CD4-positive, alpha-beta T cell treated with Interleukin-6 at 100 ng/mL for 8 hours (primary cell): ENCODE results near the gene LARGE2.

ENCODE experiments used
- DNase-seq: peaks from one replicate; pipeline ENCODE4 v3.0.0-alpha.2; 2020; ENCODE audit warnings: mixed read lengths, low spot score

Gene LARGE2

GRCh38 chr11:45930031-45930794, 7.8 kb downstream of the LARGE2 start:
- DNase-seq: peak; percentile 56

DNA sequence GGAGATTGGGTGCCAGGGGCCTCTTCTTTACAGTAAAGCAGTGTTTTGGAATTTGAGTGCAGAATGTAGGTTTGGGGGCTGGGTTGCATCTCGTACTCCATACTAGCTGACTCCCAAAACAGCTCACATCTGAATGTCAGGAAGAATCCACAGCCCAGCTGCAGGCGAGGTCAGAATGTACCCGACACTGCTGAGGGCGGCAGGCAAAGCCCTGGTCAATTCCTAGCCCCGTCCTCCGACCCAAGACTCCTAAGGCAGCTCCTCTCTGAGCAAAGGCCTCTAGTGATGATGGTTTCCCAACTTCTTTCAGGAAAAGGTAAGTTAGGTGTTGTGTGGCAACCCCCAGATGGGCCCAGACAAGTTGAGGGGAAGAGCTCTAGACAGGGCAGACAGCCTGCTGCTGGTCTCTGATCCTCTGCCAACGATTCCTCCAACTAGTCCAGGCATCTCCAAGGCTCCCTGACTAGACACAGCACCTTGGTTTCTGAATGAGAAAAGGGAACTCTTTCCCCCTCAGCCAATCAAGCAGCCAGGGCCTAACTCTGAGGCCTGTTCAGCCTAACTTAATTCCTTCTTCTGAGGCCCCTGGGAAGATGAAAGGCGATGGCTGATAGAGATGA, 8.6 kb downstream of the LARGE2 start:
- no peak for DNase-seq

GRCh38 chr11:45931739-45932138, 9.3 kb downstream of the LARGE2 start:
- DNase-seq: no peak

DNA sequence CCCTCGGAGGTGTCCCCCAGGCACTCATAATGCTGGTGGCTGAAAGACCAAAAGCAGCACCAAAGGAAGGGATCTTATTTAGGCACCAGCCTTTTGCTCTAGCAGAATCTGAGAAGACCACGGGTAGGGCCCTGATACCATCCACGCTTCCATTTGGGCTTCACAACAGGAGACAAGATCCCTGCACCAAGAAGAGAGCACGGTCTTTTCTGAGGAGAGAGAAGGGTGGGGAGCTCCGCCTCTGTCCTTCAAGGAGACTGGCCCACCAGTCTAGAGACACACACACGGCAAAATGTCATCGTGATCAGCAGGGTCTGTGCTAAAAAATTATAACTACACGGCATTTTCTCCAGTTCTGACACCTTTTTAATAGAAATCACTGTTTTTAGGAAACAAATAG, 9.8 kb downstream of the LARGE2 start:
- DNase-seq: no peak

DNA sequence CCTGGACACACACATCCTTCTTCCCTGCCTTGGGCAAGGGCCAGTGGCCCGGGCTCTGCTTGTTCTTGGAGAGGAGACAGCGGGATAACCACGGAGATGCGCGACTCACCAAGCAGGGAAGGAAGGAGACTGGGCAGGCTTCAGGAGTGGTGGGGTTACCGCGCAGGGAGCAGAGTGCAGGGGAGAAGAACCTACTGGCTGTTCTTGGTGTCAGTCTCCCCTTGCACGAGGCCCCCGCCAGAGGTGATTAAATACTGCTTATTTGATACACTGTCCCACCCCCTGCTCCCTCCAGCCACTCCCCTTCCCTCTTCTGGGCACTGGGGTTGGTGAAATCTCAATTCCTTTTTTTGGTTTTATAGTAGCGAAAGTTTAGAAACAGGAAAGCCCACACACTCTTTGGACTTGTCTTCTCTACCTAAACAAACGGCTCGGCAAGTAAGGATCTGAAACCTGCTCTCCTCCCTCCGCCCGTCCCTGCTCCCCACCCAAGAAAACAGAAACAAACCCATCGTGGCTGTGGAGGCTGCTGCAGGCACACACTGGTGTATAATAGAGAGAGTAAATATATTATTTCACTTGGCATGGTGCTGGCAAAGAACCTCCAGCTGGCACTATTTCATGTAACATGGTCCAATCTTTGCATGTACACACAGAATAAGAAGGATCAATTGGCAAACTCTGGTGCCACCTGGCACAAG, 10.8 kb downstream of the LARGE2 start:
- DNase-seq: no peak

DNA sequence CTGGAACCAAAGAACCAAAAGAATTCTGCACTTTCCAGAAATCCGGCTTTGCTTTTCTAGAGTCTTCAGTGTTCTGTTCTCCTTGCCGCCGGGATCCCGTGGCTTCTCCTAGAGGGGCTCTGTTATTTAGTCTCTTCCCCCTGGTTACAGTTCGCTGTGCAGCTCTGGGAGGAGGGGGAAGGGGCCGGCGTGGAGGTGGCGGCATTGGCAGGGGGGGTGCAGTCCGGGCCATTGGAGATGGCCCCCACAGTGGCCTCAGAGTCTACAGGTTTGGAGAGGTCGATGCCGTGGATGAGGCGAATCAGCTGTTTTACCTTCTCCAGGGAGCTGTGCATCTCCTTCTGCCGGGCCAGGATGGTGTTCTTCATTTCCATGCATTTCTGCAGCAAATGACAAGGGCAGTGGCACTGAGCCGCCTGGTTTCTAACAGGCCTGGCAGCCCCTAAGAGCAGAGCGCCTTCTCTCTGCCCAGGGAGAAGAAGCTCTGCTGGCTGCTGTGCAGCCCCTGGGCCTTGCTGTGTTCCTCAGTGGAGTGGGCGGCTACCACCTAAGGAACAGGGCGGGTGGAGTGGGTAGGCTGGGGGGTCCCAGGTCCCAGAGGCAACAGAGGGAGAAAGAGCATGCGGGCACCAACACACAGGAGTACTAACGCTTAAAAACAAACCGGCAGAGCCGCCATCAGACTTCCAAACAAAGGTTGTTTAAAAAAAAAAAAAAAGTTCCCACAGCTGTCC, 11.6 kb downstream of the LARGE2 start:
- no peak for DNase-seq

- DNase-seq: no peak
These were observed 12.3 kb downstream of the LARGE2 start for GRCh38 chr11:45934580-45935318.

DNA sequence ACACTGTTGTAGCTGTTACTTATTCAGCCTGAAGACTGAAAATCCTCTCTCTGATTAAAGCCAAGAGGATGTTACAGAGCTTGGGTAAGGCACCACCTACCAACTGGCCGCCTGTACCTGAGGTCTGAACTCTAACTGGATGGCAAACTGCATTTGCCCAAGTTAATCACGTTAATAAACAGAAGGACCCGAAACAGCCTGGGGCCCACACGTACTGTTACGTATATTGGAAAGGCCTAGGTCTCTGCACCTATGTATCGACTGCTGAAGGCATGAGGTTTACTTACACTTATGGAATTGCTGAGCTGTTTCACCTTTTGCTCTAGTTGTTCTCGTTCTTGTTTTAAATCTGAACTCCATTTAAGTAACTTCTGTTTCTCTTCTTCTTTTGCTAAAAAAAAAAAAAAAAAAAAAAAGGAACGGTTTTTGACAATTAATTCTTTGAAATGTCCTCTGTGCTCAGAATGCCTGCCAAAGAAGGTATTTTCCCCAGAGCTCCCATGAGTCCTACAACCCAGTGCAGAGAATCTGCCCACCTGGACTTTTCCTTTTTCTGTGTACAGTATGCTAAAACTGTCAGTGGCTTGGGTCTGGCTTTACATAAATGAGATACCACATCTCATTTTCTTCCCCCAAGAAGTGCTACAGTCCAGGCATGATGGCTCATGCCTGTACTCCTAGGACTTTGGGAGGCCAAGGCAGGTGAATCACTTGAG, 13.1 kb downstream of the LARGE2 start:
- DNase-seq: no peak

GRCh38 chr11:45936511-45937054, 14.1 kb downstream of the LARGE2 start:
- DNase-seq: no peak

- DNase-seq: no peak
These were observed 15.5 kb downstream of the LARGE2 start for GRCh38 chr11:45937916-45938315.

DNA sequence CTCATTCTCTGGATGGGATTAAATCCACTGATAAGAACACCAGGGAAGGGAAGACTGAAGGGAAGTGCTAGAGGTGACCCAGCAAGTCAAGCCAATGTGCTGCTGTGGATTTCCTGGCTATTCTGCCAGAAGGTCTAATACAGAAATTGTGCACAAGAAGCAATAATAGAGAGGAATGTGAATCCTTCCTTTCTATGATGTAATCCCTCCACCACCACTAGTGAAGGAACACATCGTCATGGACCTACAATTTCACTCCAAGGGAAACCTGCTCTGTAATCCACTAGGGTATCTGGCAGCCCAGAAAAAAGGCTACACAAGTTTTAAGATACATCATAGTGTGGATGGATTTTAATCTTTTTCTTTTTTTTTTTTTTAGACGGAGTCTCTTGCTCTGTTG, 17.4 kb downstream of the LARGE2 start:
- DNase-seq: no peak

DNA sequence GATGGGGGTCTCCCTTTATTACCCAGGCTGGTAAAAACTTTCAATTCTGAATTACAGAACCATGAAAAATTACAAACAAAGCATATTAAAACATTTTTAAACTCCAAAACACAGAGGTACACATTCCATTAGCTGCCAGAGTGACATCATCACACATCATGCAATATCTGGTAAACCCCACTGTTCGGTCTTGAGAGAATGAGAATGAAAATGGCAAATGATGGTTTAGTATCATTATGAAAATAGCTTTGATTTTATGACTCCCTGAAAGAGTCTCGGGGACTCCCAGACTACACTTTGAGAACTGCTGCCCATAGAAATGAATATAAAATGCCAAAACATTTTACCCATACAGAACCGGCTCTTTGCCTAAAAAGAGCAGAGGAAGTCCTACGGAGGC, 18.8 kb downstream of the LARGE2 start:
- no peak for DNase-seq

DNA sequence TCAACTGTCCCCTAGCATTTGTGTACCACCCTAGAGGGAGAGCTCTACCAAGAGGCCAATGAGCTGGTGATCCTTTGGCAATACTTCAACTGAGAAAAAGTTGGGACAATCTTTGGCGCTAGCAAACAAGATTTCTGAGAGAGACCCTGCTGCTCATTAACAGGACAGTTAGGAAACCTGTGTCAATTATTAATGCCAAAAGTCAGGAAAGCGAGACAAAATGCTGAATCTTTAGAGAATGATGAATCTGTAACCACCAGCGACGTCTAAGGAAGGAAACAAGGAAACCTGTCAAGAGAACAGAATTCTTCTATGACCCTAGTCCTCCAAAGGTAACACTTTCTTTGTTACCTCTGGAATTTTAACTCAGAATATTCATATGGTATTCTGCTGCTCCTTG, 19.9 kb downstream of the LARGE2 start:
- no peak for DNase-seq

DNA sequence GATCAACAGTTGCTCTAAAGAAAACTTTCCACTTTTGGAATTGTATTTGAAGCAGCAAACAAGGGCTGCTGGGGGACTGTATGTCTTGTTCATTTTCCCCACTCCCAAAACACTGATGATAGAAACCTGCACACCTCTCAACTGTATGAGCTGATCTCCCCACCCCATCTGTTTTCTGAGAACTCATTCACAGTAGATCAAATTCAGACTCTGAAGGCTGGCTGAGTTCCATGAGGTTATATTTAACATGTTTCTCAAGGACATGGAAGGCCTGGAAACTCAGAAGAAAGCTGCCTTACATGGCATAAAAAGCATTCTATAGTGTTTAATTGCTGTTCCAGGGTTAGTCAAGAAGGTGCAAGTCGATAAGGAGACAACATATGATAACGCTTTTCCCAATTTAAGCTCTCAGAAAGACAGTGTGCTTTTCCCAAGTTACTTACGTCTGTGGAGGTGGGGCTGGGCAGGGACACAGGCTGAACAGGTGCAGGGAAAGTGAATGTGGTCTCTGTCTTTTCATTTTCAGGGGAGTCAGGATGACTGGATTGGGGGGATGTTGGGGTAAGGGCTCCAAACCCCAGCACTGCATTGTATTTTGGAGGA, 23.0 kb downstream of the LARGE2 start:
- DNase-seq: no peak

DNA sequence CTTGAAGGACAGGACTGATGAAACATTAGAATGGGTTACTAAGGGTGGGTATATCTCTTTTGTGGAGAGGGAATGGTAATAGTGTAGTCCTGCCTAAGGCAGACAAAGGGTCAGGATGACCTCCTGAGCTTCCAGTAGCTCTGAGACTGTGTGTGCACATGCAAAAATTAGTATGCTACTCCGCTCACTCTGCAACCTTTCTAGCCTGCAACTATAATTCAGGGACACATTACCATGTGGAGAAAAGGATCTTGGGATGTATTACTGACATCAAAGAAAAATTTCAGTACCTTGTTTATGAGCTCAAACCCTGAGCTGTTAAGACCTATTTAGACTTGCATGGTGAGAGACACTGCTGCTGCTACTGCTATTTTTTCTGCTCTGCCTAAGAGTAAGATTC, 25.4 kb downstream of the LARGE2 start:
- DNase-seq: no peak

DNA sequence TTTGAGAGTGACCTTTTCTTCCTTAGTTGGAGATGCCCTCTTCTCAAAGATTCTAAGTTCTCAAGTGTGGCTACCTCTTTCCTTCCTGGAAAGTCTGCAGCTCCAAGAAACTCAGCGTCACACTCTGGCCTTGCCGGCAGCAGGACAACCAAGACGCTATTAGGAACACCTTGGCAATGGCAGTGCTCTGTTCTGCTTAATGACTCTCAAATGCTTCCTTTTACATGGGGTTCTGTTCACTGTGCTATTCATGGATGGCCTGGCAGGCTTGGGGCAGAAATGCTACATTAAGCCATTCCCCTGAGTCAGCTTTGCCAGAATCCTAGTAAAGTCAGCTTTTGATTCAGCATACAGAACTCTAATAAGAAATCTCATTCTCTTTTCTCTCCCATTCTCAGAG, 25.9 kb downstream of the LARGE2 start:
- DNase-seq: no peak

GRCh38 chr11:45949992-45950407, 27.5 kb downstream of the LARGE2 start:
- no peak for DNase-seq

- no peak for DNase-seq
These were observed 37.4 kb downstream of the LARGE2 start for GRCh38 chr11:45959851-45960250.

GRCh38 chr11:45960387-45961095, 38.1 kb downstream of the LARGE2 start:
- DNase-seq: no peak

DNA sequence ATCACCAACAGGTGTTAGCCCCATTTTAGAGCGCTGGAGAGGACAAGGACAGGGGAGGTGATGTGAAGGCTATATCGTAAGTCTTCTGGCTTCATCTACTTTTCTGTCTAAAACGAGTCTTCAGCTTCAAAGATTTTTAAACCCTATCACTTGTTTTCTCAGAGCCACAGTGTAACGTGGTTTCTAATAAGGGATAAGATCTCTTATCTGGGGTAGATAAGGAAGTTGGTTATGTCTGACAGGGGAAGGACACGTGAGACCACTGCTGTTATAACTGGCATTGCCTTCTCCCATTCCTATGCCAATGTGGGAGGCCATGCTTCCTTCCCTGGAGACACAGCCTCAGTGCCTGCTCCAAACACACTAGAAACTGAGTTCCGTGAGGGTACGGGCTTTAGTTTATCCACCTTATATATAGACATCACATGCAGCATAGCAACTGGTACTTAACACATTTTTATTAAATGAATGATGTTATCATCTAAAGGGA, 39.3 kb downstream of the LARGE2 start:
- no peak for DNase-seq
